ENCODE data around the gene PPIL1.

GRCh38 chr6:36857325-36857724, 17.3 kb downstream of the PPIL1 start:
- TF ChIP-seq POLR2A (IDR thresholded peaks at IDR 0.05) (no peak), CTCF (IDR thresholded peaks at IDR 0.05) (no peak), POLR2AphosphoS5 (IDR thresholded peaks at IDR 0.05) (no peak)

Measured in sigmoid colon (tissue), 4 donors.